ENCODE data around the gene ITGB1BP1.

DNA sequence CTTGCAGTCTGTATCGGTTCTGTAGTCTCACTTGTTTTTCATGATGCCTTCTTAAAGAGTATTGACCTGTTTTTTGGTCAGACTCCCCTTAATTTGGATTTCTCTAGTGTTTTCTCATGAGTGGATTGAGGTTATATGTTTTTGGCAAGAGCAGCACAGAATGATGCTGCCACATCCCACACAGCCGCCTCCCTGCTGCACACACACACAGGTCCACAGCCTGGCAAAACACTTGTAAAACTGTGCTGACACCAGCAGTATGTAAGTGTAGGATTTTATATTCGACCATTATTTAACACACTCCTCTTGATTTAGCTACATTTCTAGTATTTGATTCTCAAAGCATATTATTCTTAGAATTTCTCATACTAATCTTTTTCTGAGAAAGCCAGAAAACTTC is 68.1 kb downstream of the ITGB1BP1 start:
- TF ChIP-seq POLR2A (IDR thresholded peaks at IDR 0.05) = no peak
- TF ChIP-seq, protein P1, sequence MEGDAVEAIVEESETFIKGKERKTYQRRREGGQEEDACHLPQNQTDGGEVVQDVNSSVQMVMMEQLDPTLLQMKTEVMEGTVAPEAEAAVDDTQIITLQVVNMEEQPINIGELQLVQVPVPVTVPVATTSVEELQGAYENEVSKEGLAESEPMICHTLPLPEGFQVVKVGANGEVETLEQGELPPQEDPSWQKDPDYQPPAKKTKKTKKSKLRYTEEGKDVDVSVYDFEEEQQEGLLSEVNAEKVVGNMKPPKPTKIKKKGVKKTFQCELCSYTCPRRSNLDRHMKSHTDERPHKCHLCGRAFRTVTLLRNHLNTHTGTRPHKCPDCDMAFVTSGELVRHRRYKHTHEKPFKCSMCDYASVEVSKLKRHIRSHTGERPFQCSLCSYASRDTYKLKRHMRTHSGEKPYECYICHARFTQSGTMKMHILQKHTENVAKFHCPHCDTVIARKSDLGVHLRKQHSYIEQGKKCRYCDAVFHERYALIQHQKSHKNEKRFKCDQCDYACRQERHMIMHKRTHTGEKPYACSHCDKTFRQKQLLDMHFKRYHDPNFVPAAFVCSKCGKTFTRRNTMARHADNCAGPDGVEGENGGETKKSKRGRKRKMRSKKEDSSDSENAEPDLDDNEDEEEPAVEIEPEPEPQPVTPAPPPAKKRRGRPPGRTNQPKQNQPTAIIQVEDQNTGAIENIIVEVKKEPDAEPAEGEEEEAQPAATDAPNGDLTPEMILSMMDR (IDR thresholded peaks at IDR 0.05) = no peak
